Osteoblast (primary cell): Measurements from ENCODE around the gene KIAA1671. TPM values are rescaled to one million over a fixed set of nuclear protein-coding genes. Genes with fewer than 3 reads are reported as not detected.
A peak's percentile ranks its signal among the peaks of the same experiment; 100 is the strongest.

Experiments used
- DNase-seq: peaks from one replicate; pipeline ENCODE4 v3.0.0; 2011; ENCODE audit warnings: low spot score, mixed read lengths; ENCODE audit not compliant: insufficient read length; ENCODE audit errors: missing footprints
- H2AFZ ChIP-seq: 2 replicates; pipeline ENCODE4 v1.6.0; 2011; ENCODE audit warnings: mild to moderate bottlenecking, low read length
- H3K27ac ChIP-seq: 2 replicates; pipeline ENCODE4 v1.5.1; 2011; ENCODE audit warnings: mild to moderate bottlenecking, low read depth, low read length, moderate library complexity
- H3K27me3 ChIP-seq: 2 replicates; pipeline ENCODE4 v1.6.0; 2012; ENCODE audit warnings: mild to moderate bottlenecking, control low read depth, inconsistent platforms, low read length, moderate library complexity; ENCODE audit not compliant: insufficient read depth
- H3K36me3 ChIP-seq: 2 replicates; pipeline ENCODE4 v1.5.1; 2011; ENCODE audit warnings: mild to moderate bottlenecking, low read length, control low read depth, moderate library complexity; ENCODE audit not compliant: insufficient read depth
- H3K4me1 ChIP-seq: 2 replicates; pipeline ENCODE4 v1.5.1; 2011; ENCODE audit warnings: mild to moderate bottlenecking, low read length, control low read depth, moderate library complexity; ENCODE audit not compliant: insufficient read depth
- H3K4me2 ChIP-seq: 2 replicates; pipeline ENCODE4 v1.6.0; 2011; ENCODE audit warnings: mild to moderate bottlenecking, low read length; ENCODE audit not compliant: insufficient read depth
- H3K4me3 ChIP-seq: fragments of 200-600 bp; sonication (generic); 3 replicates; pipeline ENCODE4 v1.5.1; 2012; ENCODE audit warnings: mild to moderate bottlenecking, low read length, inconsistent platforms; ENCODE audit not compliant: insufficient read depth
- H3K79me2 ChIP-seq: 2 replicates; pipeline ENCODE4 v1.6.0; 2012; ENCODE audit warnings: mild to moderate bottlenecking, low read length, control low read depth, inconsistent platforms; ENCODE audit not compliant: insufficient read depth
- H3K9me3 ChIP-seq: 2 replicates; pipeline ENCODE4 v1.5.1; 2011; ENCODE audit warnings: low read depth, low read length, control low read depth
- H4K20me1 ChIP-seq: 2 replicates; pipeline ENCODE4 v1.6.0; 2012; ENCODE audit warnings: mild to moderate bottlenecking, low read length, control low read depth; ENCODE audit not compliant: insufficient read depth
- CTCF ChIP-seq: IDR thresholded peaks from 2 replicates; pipeline ENCODE4 v1.5.1; 2011; ENCODE audit warnings: mild to moderate bottlenecking, low read depth, low read length, moderate library complexity; ENCODE audit errors: extremely low read depth
- total RNA-seq: library from RNA; depleted of rRNA; stranded (reverse); fragments of >200 nt; gene quantifications from 2 replicates; pipeline ENCODE4 v1.2.3, GENCODE V29; 2012

Gene KIAA1671
- total RNA-seq, 1 donor: 16.6 TPM

GRCh38 chr22:25024895-25025294 is 72.4 kb downstream of the KIAA1671 start:
- DNase-seq: no peak
- no peak for TF ChIP-seq CTCF
- peaks cover 19% of the 10 kb centered on the region for H3K4me1 ChIP-seq
- no peaks in the 10 kb centered on the region for H4K20me1 ChIP-seq
- H3K27ac ChIP-seq: no peak overlapping the region
- H3K27me3 ChIP-seq: no peaks in the 10 kb centered on the region
- H2AFZ ChIP-seq: no peak overlapping the region
- peaks cover 3% of the 10 kb centered on the region for H3K79me2 ChIP-seq
- H3K9me3 ChIP-seq: no peaks in the 10 kb centered on the region
- no peak overlapping the region for H3K4me3 ChIP-seq
- H3K36me3 ChIP-seq: no peaks in the 10 kb centered on the region
- no peak overlapping the region for H3K4me2 ChIP-seq

DNA sequence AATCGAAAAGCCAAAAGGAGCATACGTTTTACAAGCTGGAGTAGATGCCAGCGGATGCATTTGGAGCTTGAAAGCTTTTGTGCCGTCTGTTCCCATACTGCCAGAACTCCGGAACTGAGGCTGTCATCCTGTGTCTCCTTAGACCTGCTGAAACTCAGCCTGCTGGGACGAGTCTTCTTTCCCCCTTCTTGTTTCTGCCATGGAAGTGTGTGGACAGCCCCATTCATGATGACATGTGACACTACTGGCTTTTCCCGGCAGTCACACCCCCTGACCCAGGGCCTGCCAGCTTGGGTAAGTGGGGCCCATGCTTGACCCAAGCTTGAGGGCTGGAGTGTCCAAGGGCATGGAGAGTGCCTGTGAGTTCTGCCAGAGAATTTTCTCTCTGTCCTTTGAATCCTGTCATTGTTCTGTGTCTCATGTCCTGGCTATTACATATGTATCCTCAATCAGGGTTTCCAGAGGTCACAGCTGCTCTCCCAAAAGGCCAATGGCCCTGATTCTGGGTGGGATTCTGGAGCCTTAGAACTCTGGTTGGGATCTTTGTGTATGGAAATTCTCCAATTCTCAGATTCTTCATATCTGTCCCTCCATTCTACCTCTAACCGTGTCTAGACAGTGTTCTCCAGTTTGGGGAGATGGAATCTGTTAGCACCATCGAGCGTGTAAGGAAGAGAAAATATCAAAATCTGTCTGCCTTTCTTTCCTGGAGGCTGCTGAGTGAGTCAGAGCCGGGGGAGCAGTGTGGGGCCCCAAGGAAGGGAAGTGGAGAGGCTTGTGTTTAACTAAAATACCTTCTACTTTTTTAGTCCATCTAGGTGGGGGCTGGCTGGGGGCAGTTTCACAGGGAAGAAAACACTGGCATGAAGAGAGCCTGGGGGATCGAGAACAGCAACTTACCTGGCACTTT is 73.2 kb downstream of the KIAA1671 start:
- Histone ChIP-seq H3K4me2 (peak overlapping the region; percentile 28), H2AFZ (peak overlapping the region; percentile 70), H3K36me3 (no peaks in the 10 kb centered on the region), H3K27me3 (no peaks in the 10 kb centered on the region), H4K20me1 (no peaks in the 10 kb centered on the region), H3K4me3 (no peak overlapping the region), H3K79me2 (peaks cover 3% of the 10 kb centered on the region), H3K27ac (peak overlapping the region; percentile 6), H3K9me3 (no peaks in the 10 kb centered on the region), H3K4me1 (peaks cover 19% of the 10 kb centered on the region)
- no peak for TF ChIP-seq CTCF
- DNase-seq: peak; percentile 95

GRCh38 chr22:25027043-25027906 is 74.8 kb downstream of the KIAA1671 start:
- Histone ChIP-seq H2AFZ (no peak overlapping the region), H3K4me2 (no peak overlapping the region), H3K79me2 (peaks cover 3% of the 10 kb centered on the region), H3K36me3 (no peaks in the 10 kb centered on the region), H3K4me1 (peaks cover 19% of the 10 kb centered on the region), H3K27me3 (no peaks in the 10 kb centered on the region), H3K27ac (no peak overlapping the region), H3K9me3 (no peaks in the 10 kb centered on the region), H4K20me1 (no peaks in the 10 kb centered on the region), H3K4me3 (no peak overlapping the region)
- TF ChIP-seq CTCF: no peak
- DNase-seq: peak; percentile 58
